ENCODE results near the gene CDC42EP2. TPM values are rescaled to one million over a fixed set of nuclear protein-coding genes. Genes with fewer than 3 reads are reported as not detected.

CDC42EP2 gene
- total and polyA plus RNA-seq, 2 of the 13 experiments (the other 11 are each of a cell fraction or from before 2014, with no cell fraction given) = 2.3 to 7.1 TPM

DNA sequence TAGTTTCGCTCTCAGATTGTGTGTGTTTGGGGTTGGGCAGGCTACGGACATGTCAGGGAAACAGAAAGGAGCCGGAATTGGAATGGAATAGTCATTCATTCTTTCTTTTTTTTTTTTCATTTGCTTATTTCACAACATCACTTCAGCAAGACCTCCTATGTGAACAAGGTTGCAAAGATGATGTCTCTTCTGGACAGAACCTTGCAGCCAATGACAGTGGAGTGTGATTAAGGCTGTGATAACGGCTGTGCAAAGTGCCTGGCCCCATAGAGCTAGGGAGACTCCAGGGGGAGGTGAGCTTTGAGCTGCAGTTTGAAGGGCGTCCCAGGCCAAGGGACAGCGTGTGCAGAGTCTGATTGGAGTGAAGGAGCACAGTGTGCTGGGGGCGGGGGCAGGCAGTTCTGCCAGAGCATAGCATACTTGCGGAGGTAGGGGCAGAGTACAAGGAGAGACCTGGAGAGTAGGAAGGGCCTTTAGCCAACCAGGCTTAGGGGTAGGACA lies 43.2 kb downstream of the CDC42EP2 start (continued):
- TF ChIP-seq, protein P1, sequence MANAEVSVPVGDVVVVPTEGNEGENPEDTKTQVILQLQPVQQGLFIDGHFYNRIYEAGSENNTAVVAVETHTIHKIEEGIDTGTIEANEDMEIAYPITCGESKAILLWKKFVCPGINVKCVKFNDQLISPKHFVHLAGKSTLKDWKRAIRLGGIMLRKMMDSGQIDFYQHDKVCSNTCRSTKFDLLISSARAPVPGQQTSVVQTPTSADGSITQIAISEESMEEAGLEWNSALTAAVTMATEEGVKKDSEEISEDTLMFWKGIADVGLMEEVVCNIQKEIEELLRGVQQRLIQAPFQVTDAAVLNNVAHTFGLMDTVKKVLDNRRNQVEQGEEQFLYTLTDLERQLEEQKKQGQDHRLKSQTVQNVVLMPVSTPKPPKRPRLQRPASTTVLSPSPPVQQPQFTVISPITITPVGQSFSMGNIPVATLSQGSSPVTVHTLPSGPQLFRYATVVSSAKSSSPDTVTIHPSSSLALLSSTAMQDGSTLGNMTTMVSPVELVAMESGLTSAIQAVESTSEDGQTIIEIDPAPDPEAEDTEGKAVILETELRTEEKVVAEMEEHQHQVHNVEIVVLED (CRISPR knock-in tag; IDR thresholded peaks at IDR 0.05; ENCODE audit: borderline replicate concordance) = peak; percentile 47; the same call in 1 of the 2 replicates
- TF ChIP-seq ATM (IDR thresholded peaks at IDR 0.05; ENCODE audit: borderline replicate concordance) = no peak
- no peak for TF ChIP-seq MYNN (CRISPR knock-in tag; IDR thresholded peaks at IDR 0.05; ENCODE audit: low read depth)
- no peak for TF ChIP-seq ZNF816 (CRISPR knock-in tag; IDR thresholded peaks at IDR 0.05; ENCODE audit: borderline replicate concordance)
- TF ChIP-seq ZNF614 (CRISPR knock-in tag; IDR thresholded peaks at IDR 0.05; ENCODE audit: borderline replicate concordance) = no peak
- TF ChIP-seq, protein P2, sequence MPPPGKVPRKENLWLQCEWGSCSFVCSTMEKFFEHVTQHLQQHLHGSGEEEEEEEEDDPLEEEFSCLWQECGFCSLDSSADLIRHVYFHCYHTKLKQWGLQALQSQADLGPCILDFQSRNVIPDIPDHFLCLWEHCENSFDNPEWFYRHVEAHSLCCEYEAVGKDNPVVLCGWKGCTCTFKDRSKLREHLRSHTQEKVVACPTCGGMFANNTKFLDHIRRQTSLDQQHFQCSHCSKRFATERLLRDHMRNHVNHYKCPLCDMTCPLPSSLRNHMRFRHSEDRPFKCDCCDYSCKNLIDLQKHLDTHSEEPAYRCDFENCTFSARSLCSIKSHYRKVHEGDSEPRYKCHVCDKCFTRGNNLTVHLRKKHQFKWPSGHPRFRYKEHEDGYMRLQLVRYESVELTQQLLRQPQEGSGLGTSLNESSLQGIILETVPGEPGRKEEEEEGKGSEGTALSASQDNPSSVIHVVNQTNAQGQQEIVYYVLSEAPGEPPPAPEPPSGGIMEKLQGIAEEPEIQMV (CRISPR knock-in tag; IDR thresholded peaks at IDR 0.05; ENCODE audit: low read depth) = no peak
- 0 out of 2 replicates have a peak, but pooled peaks have one; percentile 58 for TF ChIP-seq ZNF441 (CRISPR knock-in tag; IDR thresholded peaks at IDR 0.05; ENCODE audit: borderline replicate concordance)
- TF ChIP-seq DMAP1 (CRISPR knock-in tag; IDR thresholded peaks at IDR 0.05) = no peak; the same call in none of the 2 replicates
- TF ChIP-seq TFDP1 (CRISPR knock-in tag; IDR thresholded peaks at IDR 0.05; ENCODE audit: borderline replicate concordance) = peak; percentile 15; the same call in 1 of the 2 replicates
- no peak for TF ChIP-seq ZNF569 (CRISPR knock-in tag; IDR thresholded peaks at IDR 0.05; ENCODE audit: borderline replicate concordance)
- TF ChIP-seq KDM2A (CRISPR knock-in tag; IDR thresholded peaks at IDR 0.05; ENCODE audit: borderline replicate concordance, low read depth) = peak; percentile 44; the same call in 1 of the 2 replicates
- no peak for TF ChIP-seq ZNF30 (CRISPR knock-in tag; IDR thresholded peaks at IDR 0.05)
- TF ChIP-seq, protein P3, sequence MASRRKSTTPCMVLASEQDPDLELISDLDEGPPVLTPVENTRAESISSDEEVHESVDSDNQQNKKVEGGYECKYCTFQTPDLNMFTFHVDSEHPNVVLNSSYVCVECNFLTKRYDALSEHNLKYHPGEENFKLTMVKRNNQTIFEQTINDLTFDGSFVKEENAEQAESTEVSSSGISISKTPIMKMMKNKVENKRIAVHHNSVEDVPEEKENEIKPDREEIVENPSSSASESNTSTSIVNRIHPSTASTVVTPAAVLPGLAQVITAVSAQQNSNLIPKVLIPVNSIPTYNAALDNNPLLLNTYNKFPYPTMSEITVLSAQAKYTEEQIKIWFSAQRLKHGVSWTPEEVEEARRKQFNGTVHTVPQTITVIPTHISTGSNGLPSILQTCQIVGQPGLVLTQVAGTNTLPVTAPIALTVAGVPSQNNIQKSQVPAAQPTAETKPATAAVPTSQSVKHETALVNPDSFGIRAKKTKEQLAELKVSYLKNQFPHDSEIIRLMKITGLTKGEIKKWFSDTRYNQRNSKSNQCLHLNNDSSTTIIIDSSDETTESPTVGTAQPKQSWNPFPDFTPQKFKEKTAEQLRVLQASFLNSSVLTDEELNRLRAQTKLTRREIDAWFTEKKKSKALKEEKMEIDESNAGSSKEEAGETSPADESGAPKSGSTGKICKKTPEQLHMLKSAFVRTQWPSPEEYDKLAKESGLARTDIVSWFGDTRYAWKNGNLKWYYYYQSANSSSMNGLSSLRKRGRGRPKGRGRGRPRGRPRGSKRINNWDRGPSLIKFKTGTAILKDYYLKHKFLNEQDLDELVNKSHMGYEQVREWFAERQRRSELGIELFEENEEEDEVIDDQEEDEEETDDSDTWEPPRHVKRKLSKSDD (CRISPR knock-in tag; IDR thresholded peaks at IDR 0.05; ENCODE audit: low read depth) = no peak
- peak; percentile 41; the same call in 1 of the 2 replicates for TF ChIP-seq KAT8 (CRISPR knock-in tag; IDR thresholded peaks at IDR 0.05)
- no peak for TF ChIP-seq RARG (CRISPR knock-in tag; IDR thresholded peaks at IDR 0.05; ENCODE audit: low read depth)
- TF ChIP-seq RAD51 (IDR thresholded peaks at IDR 0.05; ENCODE audit: borderline replicate concordance) = no peak
- no peak for TF ChIP-seq ZNF652 (CRISPR knock-in tag; IDR thresholded peaks at IDR 0.05; ENCODE audit: borderline replicate concordance, low read depth)
- no peak for TF ChIP-seq ZNF83 (CRISPR knock-in tag; IDR thresholded peaks at IDR 0.05; ENCODE audit: borderline replicate concordance)
- no peak for TF ChIP-seq CSRNP2 (CRISPR knock-in tag; conservative IDR thresholded peaks at IDR 0.05; ENCODE audit: low read depth)
- TF ChIP-seq REXO4 (CRISPR knock-in tag; IDR thresholded peaks at IDR 0.05; ENCODE audit: borderline replicate concordance) = no peak
- TF ChIP-seq AHR (CRISPR knock-in tag; IDR thresholded peaks at IDR 0.05) = no peak
